CD4-positive, alpha-beta T cell treated with Interleukin-15 for 4 hours (primary cell): ENCODE data around the gene NEB.
"Not testable (repeated sequence)": the region's sequence is repeated elsewhere in the genome, so short reads cannot be mapped to it uniquely, and the experiment has no call there.

Source experiments
- DNase-seq: peaks from one replicate; pipeline ENCODE4 v3.0.0-alpha.2; 2020; ENCODE audit warnings: low spot score

The NEB gene

DNA sequence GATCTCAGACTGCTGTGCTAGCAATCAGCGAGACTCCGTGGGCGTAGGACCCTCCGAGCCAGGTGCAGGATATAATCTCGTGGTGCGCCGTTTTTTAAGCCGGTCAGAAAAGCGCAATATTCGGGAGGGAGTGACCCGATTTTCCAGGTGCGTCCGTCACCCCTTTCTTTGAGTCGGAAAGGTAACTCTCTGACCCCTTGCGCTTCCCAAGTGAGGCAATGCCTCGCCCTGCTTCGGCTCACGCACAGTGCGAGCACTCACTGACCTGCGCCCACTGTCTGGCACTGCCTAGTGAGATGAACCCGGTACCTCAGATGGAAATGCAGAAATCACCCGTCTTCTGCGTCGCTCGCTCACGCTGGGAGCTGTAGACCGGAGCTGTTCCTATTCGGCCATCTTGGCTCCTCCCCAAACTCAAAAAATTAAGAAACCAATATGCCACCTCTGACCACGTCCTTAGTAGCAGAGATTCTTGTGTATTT is 29.8 kb downstream of the NEB start:
- not testable (repeated sequence) for DNase-seq

- DNase-seq = not testable (repeated sequence)
These were observed 36.1 kb downstream of the NEB start for GRCh38 chr2:151698134-151698533.

DNA sequence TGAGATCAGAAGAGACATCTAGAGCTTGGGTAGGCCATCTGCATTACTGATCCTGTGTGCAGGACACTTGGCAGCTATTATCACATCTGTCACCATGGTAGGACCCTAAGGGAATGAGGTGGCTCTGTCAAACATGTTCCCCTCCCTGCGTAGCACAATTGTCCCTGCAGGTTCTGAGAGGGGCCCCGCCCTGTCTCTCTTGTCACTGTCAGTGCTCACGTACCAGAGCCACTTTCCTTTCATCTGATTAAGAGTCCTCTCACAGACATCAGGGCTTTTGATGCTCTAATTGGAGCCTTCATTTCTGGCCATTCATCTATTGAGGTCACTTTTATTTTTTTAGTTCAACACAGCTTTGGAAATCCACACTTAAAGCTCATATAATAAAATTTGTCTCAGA is 38.5 kb downstream of the NEB start:
- no peak for DNase-seq

GRCh38 chr2:151691631-151692030 is 42.6 kb downstream of the NEB start:
- DNase-seq = no peak

DNA sequence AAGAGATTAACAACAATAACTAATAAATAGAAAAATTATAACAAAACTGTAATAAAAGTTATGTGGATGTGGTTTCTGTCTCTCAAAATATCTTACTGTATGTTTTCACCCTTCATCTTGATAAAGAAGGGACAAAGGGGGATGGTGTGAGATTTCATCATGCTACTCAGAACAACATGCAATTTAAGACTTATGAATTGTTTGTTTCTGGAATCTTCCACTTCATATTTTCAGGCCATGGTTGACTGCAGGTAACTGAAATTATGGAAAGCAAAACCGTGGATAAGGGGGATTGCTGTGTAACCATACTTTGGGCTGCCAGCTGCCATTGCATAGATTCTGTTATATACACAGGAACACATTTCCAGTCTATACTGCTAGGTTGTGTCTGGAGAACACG is 45.6 kb downstream of the NEB start:
- DNase-seq = no peak

DNA sequence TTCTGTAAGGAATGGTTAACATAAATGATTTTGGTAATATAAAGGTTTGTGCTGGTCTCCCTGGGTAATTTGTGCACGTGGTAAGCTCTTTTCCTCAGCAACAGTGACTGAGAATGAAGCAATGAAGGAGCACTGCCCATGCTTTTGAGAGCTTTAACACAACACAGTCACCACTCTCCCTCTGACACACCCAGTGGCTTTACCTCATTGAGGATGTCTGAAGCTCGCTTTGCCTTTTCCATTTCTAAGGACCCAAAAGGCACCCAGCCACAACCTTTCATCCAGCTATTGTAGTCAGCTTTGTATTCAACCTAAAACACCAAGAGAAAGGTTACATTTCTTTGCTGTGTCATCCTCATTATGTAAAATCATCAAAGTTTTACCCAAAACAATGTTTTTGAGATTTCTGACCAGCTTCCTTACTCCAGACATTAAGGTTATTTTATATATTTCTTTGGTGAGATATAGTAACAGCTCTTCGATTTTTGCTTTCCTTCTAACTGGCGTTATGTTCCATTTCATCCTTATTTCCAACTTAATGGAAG is 51.7 kb downstream of the NEB start:
- no peak for DNase-seq

DNA sequence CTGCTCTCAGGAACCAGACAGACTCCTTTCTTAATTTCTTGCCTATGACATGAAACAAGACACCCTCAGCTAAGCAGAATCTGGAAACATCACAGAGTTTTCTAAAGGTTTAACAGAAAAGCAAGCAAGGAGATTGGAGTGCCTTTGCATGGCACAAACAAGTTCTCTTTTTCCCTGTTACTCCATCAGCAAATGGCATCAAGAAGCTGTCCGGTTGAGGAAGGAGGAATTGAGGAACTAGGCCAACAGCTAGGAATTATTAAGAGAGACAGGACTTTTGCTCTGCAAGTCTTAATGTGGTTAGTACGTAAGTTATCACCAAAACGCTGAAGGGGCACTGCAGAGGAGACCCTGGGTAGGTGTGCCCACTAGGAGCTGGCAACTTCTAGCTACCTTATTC is 53.2 kb downstream of the NEB start:
- no peak for DNase-seq

DNA sequence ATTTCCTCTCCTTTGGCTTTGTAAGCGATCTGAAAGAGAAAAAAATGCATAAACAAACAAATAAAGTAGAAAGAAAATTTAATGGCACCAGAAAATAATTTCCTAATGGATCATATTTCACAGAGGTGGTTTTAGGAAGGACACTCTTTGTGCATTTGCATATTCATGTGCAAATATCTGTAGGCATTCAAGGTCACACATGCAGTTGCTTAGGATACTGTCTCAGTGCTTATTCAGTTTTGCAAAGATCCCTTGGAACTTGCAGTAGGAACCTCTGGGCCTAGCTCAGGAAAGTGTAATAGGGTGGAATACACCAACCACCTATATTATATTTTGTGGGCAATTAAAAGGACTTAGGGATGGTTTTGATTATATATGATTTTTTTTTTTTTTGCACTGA is 54.3 kb downstream of the NEB start:
- no peak for DNase-seq

DNA sequence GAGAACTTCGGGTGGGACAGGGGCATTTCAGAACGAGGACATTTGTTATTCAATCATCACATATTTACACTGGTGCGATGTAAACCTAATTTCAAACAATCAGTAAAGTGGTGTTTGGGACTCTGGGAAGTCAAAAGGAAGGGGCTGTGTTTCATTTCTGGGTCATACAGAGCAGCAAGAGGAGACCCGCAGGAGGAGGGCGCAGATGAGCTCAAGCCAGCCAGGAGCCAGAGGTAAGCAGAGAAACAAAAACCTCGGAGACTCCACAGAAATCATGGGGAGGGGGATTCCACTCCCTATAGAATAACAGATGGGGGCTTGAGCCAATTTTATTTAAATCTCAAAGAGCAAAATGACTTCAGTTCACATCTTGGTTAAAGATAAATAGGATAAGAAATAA is 55.4 kb downstream of the NEB start:
- DNase-seq = no peak

DNA sequence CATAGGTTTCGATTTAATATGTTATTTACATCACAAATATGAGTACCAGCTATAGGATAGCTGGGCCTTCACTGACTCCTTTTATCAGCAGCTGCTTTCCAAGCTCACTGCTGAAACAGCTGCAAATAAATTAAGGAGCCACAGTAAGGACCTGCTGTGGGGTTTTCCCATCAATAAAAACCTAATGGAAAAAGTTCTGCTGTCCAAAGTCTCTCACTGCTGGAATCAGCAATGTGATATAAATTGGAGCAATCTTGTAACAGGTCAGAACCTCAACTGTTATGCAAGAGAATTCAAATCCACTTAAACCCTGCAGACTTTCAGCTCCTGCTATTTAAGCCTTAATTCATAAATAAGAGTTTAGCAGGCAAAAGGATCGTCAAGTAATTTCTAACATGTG is 61.3 kb downstream of the NEB start:
- no peak for DNase-seq

GRCh38 chr2:151672277-151672676 is 62.0 kb downstream of the NEB start:
- DNase-seq = no peak

- no peak for DNase-seq
These were observed 63.3 kb downstream of the NEB start for GRCh38 chr2:151670846-151671597.

GRCh38 chr2:151670346-151670745 is 63.9 kb downstream of the NEB start:
- no peak for DNase-seq

DNA sequence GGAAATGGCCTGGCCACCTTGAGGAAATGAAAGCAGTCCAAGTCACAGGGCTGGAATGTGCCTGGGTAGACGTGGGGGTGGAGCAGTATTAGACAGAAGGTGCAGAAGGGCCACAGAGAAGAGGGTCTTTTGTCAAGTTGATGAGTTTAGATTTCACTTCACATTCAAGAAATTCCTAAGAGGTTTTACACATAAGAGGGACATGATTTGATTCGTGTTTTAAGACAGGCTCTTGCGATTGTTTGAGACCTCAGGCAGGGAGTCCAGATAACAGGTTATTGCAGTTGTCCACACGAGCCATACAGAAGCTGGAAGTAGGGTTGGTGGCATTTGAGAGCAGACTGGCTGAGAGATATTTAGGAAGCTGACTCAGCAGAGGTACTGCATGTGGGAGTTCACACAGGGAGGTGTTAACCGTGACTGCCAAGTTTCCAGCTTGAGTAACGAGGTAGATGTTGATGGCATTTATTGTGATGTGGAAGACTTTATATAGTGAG is 64.6 kb downstream of the NEB start:
- DNase-seq = peak; percentile 28

DNA sequence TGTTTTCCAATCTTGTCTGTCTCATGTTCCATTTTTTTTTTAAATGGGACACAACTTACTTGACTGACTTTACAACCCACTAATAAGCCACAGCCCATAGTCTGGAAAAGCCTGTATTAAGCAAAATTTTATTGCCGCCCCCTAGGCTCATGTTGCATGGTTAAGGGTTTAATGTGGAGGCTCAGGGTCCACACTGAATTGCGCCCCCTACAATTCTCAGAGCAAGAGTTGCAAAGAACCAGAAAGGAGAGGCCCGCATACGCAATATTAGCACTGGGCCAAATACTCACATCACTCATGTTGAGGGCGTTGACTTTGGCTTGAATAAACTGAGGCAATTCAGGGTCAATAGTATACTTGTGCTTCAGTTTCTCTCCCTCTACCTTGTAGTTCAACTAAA is 65.5 kb downstream of the NEB start:
- DNase-seq = no peak

GRCh38 chr2:151665959-151666358 is 68.3 kb downstream of the NEB start:
- no peak for DNase-seq

DNA sequence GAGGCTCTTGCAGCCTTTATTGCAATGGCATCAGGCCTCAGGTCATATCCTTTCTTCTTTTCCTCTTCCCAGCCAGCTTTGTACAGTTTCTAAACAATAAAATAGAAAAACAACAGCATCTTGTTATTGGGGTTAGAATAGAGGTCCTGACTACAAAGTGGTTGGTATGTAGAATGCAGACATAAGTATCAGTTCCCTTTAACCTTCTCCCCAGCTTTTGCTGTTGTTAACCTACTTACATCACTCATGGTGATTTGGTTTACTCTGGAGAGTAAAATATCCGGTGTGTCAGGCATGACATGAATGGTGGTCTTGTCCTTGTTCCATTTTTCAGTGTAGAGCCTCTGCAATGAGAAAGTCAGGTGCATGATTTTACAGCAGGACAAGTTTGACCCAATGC is 69.8 kb downstream of the NEB start:
- no peak for DNase-seq

DNA sequence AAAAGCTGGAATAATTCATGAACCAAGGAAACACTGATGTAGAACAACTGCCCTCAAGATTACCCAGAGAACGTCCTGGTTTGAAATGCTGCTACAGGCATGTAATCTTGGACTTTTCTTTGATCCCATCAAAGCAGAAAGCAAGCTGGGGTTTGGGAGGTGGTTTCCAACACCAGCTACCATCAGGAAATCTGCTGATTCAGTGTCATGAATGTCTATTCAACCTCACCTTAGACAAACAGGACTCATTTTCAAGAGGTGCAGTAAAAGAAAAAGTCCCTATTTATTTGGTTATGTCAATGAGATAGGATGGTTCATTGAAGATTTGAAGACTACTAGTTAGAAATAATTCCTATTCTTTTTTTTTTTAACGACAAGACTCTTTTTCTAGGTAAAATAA is 72.7 kb downstream of the NEB start:
- no peak for DNase-seq

- no peak for DNase-seq
These were observed 76.2 kb downstream of the NEB start for GRCh38 chr2:151658081-151658480.

DNA sequence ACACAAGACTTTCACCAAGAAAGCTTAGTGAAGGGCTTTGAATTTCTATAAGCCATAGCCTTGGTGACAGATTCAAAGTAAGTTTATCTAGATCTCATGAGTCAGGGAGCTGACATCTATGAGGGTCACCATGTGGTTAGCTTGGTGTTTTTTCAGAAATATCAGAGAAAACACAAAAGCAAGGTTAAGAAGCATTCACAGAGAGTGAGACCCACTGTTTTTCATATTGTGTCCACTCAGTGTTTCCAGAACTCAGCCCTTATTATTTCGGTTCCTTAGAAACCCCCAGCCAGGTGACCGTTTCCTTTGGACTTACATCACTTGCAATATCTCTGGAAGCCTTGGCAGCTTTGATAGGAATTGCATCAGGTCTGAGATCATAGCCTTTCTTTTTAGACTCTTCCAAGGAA is 76.6 kb downstream of the NEB start:
- no peak for DNase-seq

DNA sequence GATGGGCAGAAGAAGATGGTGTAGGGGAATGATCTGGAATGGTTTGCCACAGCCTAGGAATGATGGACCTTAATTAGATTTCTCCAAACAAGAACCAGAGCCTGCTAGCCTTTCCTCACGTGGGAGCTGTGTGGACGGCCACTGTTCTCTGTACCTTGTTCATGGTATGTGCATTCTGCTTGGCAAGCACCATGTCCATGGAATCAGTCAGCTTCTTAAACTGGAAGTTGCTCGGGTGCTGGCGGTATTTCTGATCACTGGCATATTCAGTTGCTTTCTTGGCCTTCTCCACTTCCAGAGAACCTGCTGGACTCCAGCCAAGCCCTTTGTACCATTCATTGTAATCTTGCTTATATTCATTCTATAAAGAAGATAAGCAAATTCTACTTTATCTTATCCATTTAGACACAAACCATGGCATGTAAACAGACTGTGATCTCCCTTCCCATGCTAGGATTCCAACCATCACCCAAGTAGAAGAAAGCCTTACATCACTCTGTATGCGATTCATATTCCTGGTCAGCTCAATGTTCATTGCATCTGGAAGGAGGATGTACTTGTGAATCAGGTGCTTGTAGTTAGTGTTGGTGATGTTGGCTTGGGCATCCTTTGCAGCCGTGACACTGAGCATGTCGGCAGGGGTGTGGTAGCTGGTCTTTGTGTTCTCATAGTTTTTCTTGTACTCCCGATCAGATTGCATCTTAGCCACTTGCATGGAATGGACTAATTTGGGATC is 78.4 kb downstream of the NEB start:
- DNase-seq = no peak

DNA sequence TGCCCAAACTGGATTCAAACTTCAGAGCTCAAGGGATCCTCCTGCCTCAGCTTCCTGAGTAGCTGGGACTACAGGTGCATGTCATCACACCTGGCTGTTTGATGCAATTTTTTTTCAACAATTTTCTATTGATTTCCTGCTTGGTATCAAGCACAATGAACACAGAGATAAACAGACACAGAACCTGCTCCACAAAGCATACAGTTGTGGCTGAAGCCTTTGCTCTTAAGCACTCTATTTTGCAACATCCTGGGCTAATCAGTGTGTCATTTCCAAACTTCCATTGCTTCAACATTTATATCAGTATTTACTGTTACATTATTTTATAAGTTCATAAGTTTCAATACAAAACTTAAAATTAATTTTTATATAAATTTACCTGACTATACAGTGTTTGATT is 79.4 kb downstream of the NEB start:
- no peak for DNase-seq

DNA sequence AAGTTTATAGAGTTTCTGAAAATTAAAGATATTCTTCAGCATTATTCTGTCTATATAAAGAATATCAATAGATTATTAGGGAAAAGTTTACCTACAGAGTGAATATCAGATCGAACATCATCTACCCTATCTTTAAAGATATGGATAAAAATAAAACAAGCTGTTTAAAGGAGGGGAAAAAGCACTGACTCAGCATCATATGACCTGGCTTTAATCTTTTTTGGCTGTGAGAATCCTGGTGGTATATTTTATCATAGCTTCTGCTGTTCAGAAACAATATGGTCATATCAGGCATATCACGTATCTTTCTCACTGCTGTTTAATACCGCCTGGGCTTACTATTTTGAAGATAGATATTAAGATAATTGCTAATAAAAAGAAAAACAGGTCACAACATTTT is 80.2 kb downstream of the NEB start:
- DNase-seq = no peak
